Ishikawa (cell line): ENCODE data around the gene MIDN.

Experiments
- CEBPB ChIP-seq: IDR thresholded peaks from 2 replicates; pipeline ENCODE4 v1.6.1; 2012
- CREB1 ChIP-seq: IDR thresholded peaks from 2 replicates; pipeline ENCODE4 v1.6.1; 2012; ENCODE audit warnings: low read depth
- EGR1 ChIP-seq: IDR thresholded peaks from 2 replicates; pipeline ENCODE4 v1.6.1; 2012
- EP300 ChIP-seq: IDR thresholded peaks from 2 replicates; pipeline ENCODE4 v1.6.1; 2012; ENCODE audit warnings: borderline replicate concordance
- FOXM1 ChIP-seq: IDR thresholded peaks from 2 replicates; pipeline ENCODE4 v1.6.1; 2012; ENCODE audit warnings: low read depth, borderline replicate concordance
- NFIC ChIP-seq: IDR thresholded peaks from 2 replicates; pipeline ENCODE4 v1.6.1; 2012
- RAD21 ChIP-seq: IDR thresholded peaks from 2 replicates; pipeline ENCODE4 v1.6.1; 2012; ENCODE audit warnings: low read depth
- TAF1 ChIP-seq: IDR thresholded peaks from 2 replicates; pipeline ENCODE4 v1.6.1; 2012; ENCODE audit warnings: low read depth, mild to moderate bottlenecking
- TCF12 ChIP-seq: IDR thresholded peaks from 2 replicates; pipeline ENCODE4 v1.6.1; 2012; ENCODE audit warnings: low read depth
- TEAD4 ChIP-seq: IDR thresholded peaks from 2 replicates; pipeline ENCODE4 v1.6.1; 2012
- YY1 ChIP-seq: IDR thresholded peaks from 2 replicates; pipeline ENCODE4 v1.6.1; 2012; ENCODE audit warnings: low read depth
- ZBTB7A ChIP-seq: IDR thresholded peaks from 2 replicates; pipeline ENCODE4 v1.6.1; 2012; ENCODE audit warnings: low read depth
- TF ChIP-seq, protein P1 (sequence below): IDR thresholded peaks from 2 replicates; pipeline ENCODE4 v1.6.1; 2012; ENCODE audit warnings: low read depth, mild to moderate bottlenecking
- TF ChIP-seq, protein P2 (sequence below): IDR thresholded peaks from 2 replicates; pipeline ENCODE4 v1.6.1; 2012
- TF ChIP-seq, protein P3 (sequence below): IDR thresholded peaks from 2 replicates; pipeline ENCODE4 v1.6.1; 2012

MIDN gene

DNA sequence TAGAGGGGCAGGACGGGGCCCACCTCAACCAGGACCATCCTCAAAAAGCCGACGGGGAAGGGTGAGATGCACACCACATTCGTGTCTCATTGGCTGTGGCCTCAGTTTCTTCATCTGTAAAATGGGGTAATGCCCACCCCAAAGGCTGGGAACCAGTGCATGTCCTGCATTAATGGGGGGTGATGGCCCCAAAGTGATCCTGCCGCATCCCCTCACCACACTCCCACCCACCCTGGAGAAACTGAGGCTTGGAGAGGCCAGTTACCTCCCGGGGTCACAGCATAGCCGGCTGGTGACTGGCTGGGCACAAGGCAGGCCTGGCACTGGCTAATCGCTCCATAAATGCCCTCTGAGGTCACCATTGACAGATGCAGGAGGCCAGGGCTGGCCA, 640 bp upstream of the MIDN start:
- no peak for TF ChIP-seq FOXM1
- no peak for TF ChIP-seq YY1
- TF ChIP-seq EP300 = no peak
- TF ChIP-seq TCF12 = no peak
- no peak for TF ChIP-seq RAD21
- TF ChIP-seq, protein P1, sequence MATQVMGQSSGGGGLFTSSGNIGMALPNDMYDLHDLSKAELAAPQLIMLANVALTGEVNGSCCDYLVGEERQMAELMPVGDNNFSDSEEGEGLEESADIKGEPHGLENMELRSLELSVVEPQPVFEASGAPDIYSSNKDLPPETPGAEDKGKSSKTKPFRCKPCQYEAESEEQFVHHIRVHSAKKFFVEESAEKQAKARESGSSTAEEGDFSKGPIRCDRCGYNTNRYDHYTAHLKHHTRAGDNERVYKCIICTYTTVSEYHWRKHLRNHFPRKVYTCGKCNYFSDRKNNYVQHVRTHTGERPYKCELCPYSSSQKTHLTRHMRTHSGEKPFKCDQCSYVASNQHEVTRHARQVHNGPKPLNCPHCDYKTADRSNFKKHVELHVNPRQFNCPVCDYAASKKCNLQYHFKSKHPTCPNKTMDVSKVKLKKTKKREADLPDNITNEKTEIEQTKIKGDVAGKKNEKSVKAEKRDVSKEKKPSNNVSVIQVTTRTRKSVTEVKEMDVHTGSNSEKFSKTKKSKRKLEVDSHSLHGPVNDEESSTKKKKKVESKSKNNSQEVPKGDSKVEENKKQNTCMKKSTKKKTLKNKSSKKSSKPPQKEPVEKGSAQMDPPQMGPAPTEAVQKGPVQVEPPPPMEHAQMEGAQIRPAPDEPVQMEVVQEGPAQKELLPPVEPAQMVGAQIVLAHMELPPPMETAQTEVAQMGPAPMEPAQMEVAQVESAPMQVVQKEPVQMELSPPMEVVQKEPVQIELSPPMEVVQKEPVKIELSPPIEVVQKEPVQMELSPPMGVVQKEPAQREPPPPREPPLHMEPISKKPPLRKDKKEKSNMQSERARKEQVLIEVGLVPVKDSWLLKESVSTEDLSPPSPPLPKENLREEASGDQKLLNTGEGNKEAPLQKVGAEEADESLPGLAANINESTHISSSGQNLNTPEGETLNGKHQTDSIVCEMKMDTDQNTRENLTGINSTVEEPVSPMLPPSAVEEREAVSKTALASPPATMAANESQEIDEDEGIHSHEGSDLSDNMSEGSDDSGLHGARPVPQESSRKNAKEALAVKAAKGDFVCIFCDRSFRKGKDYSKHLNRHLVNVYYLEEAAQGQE = no peak
- TF ChIP-seq TEAD4 = no peak
- TF ChIP-seq, protein P2, sequence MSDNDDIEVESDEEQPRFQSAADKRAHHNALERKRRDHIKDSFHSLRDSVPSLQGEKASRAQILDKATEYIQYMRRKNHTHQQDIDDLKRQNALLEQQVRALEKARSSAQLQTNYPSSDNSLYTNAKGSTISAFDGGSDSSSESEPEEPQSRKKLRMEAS = no peak
- no peak for TF ChIP-seq CREB1
- TF ChIP-seq, protein P3, sequence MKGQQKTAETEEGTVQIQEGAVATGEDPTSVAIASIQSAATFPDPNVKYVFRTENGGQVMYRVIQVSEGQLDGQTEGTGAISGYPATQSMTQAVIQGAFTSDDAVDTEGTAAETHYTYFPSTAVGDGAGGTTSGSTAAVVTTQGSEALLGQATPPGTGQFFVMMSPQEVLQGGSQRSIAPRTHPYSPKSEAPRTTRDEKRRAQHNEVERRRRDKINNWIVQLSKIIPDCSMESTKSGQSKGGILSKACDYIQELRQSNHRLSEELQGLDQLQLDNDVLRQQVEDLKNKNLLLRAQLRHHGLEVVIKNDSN = no peak
- TF ChIP-seq ZBTB7A = no peak
- no peak for TF ChIP-seq EGR1
- no peak for TF ChIP-seq CEBPB
- TF ChIP-seq TAF1 = no peak
- TF ChIP-seq NFIC = no peak

DNA sequence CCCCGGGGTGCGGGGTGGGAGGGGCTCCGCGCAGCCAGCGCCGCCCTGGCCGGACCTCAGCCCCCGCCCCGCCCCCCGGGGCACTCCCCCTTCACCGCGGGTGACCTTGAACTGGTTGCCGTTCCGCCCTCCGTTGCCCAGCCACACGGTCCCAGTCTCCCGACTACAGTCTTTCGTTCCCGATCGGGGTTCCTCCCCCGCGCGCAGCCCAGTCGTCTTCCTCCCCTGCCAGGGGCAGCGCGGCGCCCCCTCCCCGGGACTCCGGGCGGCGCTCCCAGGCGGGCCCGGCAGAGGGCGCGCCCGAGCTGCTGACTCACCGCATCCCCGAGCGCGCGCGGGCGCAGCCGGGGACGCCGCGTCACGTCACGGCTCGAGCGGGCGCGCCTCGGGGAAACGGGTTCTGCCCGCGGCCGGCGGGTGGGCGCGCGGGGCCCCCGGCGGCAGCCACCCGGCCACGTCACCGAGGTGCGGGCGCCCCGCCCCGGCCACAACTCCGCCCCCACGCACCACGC, 459 bp downstream of the MIDN start:
- TF ChIP-seq EGR1 (0 out of 2 replicates have a peak, but pooled peaks have one; percentile 47), RAD21 (peak; percentile 49; the same call in 1 of the 2 replicates), TCF12 (0 out of 2 replicates have a peak, but pooled peaks have one; percentile 5), TAF1 (no peak; the same call in 1 of the 2 replicates), ZBTB7A (peak; percentile 75), FOXM1 (no peak)

DNA sequence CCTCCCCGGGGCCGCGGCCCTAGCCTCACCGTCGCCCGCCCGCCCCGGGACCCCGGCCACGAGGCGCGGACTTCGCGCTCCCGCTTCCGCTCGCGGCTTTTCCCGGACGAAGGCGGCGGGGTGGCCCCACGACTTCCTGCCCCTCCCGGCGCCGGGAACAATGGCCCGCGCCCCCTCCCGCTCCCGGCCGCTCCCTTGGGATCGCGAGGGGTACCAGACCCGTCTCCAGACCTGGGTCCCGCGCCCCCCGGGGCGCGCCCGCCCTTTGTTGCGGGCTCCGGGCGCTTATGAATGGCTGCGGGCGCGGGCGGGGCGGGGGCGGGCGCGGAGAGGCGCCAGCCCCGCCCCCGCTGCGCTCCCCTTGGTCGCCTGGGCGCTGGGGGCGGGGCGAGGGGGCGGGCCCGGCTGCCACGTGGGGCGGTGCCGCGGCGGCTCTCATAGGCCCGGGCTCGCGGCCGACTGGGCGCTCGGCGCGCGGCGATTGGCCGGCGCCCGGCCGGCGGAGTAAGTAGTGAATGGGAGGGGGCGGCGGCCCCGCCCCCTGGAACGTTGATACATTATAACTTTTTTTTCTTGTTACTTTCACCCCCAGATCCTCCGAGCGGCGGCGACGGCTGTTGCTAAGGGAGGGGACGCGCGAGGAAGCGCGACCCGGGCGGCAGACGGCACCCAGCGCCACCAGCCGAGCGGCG, 1.1 kb downstream of the MIDN start:
- TF ChIP-seq CREB1 = peak; percentile 11; the same call in 1 of the 2 replicates
- TF ChIP-seq ZBTB7A = peak; percentile 71
- TF ChIP-seq TCF12 = 0 out of 2 replicates have a peak, but pooled peaks have one; percentile 8
- TF ChIP-seq NFIC = no peak
- peak; percentile 5; the same call in 1 of the 2 replicates for TF ChIP-seq EGR1
- TF ChIP-seq TAF1 = 0 out of 2 replicates have a peak, but pooled peaks have one; percentile 35
- TF ChIP-seq EP300 = no peak
- TF ChIP-seq TEAD4 = no peak
- TF ChIP-seq, protein P3 = peak; percentile 76
- TF ChIP-seq, protein P2 = peak; percentile 90

DNA sequence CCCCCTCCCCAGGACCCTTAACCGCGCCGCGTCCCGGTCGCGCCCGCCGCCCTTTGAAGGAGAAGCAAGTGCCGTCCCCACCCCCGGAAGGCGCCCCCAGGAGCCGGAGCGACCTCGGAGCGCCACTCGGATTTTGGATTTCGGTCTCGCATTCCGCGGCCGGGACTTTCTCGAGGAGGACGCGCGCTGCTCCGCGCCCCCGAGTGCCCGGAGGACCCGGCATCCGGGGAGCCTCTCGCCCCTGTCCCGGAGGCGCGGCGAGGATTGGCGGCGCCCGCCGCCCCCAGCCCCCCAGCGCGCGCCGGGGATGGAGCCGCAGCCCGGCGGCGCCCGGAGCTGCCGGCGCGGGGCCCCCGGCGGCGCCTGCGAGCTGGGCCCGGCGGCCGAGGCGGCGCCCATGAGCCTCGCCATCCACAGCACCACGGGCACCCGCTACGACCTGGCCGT, 1.6 kb downstream of the MIDN start:
- TF ChIP-seq TAF1 = no peak
- TF ChIP-seq TCF12 = no peak
- no peak for TF ChIP-seq RAD21
- TF ChIP-seq CEBPB = no peak
- TF ChIP-seq CREB1 = no peak
- no peak for TF ChIP-seq ZBTB7A
- TF ChIP-seq YY1 = no peak
- no peak for TF ChIP-seq NFIC
- TF ChIP-seq, protein P2 = no peak; the same call in 1 of the 2 replicates

DNA sequence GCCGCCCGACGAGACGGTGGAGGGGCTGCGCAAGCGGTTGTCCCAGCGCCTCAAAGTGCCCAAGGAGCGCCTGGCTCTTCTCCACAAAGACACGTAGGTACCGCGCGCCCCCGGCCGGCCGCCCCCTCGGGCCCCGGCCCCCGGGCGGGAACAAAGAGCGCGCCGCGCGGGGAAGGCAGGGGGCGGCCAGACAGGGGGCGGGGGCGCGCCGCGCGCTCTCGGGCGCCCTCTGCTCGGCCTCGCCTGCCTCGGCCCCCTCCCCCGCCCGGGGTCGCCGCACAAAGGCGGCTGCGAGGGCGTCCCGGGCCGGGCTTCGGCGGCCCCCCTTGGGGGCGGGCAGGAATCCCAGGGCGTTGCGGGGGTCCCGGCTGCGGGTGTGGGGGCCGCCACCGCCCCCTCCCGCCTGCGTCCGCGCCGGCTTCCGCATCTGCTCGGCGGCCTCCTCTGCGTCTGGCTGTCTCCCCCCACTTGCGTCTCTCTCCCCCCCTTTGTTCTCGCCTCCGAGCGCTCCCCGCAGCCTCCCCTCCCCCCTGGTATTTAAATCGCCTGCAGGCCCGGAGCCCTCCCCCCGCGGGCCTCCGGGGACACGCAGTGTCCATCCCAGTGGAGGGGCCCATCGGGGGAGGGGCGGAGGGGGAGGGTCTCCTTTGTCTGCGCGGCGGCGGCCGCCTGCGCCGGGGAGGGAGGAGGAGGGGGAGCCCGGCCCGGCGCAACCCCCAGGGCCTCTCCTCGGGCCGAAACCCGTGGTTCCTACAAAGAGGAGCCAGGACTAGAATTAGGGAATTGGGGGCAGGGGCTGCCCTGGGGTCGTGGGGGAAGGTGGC, 2.3 kb downstream of the MIDN start:
- TF ChIP-seq TCF12 (peak; percentile 17; the same call in 1 of the 2 replicates), RAD21 (no peak), YY1 (no peak), ZBTB7A (peak; percentile 29; the same call in 1 of the 2 replicates), CEBPB (no peak), TEAD4 (no peak), CREB1 (no peak)
